ENCODE results near the gene JAZF1. TPM values are rescaled to one million over a fixed set of nuclear protein-coding genes. Genes with fewer than 3 reads are reported as not detected.
"Not testable (repeated sequence)": the region's sequence is repeated elsewhere in the genome, so short reads cannot be mapped to it uniquely, and the experiment has no call there.

The JAZF1 gene
- total RNA-seq, 2 donors from 2014 or later: 4.0 to 4.9 TPM

DNA sequence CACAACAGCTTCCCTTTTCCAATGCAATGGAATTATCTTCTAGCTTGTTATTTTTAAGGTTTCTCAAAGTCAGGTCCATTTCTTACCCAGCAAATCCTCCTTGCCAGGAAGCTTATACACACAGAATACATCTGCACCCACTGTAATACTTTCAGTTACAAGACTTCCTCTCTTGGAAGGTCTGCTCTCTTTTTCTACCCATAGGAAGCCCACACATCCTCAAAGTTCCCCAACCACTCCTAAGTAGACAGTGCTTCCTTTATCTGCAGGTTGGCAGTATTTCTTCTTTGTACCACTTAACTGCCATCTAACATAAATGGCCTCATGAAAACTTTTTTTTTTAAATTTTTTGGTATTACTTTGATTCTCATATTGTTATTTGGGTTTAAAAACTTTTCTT lies 285.0 kb downstream of the JAZF1 start:
- intact Hi-C loops (cut with DNase I): no loop called here
- no peak for ATAC-seq

DNA sequence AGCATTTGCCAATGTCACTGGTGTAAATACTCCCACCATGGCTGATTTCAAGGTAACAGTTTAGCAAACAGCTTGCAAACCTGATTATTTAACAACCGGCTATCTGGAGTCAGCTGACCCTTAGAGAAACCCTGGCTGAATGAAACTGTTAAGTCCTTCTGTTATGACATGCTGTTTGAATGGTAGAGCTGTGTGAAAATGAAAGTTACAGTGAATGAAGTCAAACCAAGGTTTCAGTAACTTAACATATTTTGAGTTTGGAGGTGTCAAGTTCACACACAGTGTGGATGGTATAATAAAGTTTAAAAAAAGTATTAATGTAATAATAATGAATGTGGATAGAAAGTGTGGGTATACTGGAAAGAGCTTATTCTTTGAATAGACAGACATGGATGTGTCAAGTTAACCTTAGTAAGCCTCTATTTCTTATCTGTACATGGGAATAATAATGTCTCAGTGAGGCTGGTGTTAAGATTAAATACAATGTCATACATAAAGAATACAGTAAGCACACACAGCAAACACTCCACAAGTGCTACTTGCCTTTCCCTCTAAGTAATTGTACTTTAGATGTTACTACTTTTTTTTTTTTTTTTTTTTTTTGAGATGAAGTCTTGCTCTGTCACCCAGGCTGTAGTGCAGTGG lies 290.3 kb downstream of the JAZF1 start:
- no peaks in the 10 kb centered on the region for H3K27me3 ChIP-seq
- H3K9me3 ChIP-seq: no peaks in the 10 kb centered on the region
- no peak overlapping the region for H3K4me3 ChIP-seq
- no peaks in the 10 kb centered on the region for H3K36me3 ChIP-seq (replicated peaks in 1 of 2; ENCODE audit: insufficient read depth in 1 of 2, low read depth in 2 of 2)
- no peak for DNase-seq
- intact Hi-C loops (cut with DNase I): no loop called here
- TF ChIP-seq POLR2A (IDR thresholded peaks at IDR 0.05): no peak
- TF ChIP-seq, protein P1, sequence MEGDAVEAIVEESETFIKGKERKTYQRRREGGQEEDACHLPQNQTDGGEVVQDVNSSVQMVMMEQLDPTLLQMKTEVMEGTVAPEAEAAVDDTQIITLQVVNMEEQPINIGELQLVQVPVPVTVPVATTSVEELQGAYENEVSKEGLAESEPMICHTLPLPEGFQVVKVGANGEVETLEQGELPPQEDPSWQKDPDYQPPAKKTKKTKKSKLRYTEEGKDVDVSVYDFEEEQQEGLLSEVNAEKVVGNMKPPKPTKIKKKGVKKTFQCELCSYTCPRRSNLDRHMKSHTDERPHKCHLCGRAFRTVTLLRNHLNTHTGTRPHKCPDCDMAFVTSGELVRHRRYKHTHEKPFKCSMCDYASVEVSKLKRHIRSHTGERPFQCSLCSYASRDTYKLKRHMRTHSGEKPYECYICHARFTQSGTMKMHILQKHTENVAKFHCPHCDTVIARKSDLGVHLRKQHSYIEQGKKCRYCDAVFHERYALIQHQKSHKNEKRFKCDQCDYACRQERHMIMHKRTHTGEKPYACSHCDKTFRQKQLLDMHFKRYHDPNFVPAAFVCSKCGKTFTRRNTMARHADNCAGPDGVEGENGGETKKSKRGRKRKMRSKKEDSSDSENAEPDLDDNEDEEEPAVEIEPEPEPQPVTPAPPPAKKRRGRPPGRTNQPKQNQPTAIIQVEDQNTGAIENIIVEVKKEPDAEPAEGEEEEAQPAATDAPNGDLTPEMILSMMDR (IDR thresholded peaks at IDR 0.05): no peak
- peak; percentile 35 for ATAC-seq
- no peak overlapping the region for H3K27ac ChIP-seq
- H3K4me1 ChIP-seq: peaks cover 7% of the 10 kb centered on the region
- WGBS, 2 donors: 17 to 41% methylated on average over 1 of the region's 1 CpG

More for the DNA sequence above, 285.0 kb downstream of the JAZF1 start:
- Histone ChIP-seq H3K9me3 (no peaks in the 10 kb centered on the region), H3K4me3 (no peak overlapping the region), H3K27ac (no peak overlapping the region), H3K27me3 (no peaks in the 10 kb centered on the region), H3K36me3 (replicated peaks in 1 of 2; ENCODE audit: insufficient read depth in 1 of 2, low read depth in 2 of 2) (no peaks in the 10 kb centered on the region), H3K4me1 (peaks cover 25% of the 10 kb centered on the region)
- DNase-seq: no peak
- TF ChIP-seq, protein P1 (IDR thresholded peaks at IDR 0.05): no peak
- no peak for TF ChIP-seq POLR2A (IDR thresholded peaks at IDR 0.05)

DNA sequence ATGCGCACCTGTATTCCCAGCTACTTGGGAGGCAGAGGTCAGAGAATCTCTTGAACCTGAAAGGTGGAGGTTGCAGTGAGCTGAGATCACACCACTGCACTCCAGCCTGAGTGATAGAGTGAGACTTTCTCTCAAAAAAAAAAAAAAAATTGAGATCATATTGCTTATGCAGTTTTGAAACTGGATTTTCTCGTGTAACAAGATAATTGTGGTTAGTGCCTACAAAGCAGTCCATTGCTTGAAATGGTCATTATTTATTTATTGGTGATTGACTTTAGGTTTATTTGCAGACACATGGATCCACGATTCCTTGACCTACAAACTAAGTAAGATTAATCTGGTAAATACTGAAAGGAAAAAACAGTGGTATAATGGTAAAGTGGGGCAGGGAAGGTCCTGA lies 290.8 kb downstream of the JAZF1 start:
- Histone ChIP-seq H3K4me1 (peaks cover 7% of the 10 kb centered on the region), H3K27me3 (no peaks in the 10 kb centered on the region), H3K27ac (no peak overlapping the region), H3K4me3 (no peak overlapping the region), H3K36me3 (replicated peaks in 1 of 2; ENCODE audit: insufficient read depth in 1 of 2, low read depth in 2 of 2) (no peaks in the 10 kb centered on the region), H3K9me3 (no peaks in the 10 kb centered on the region)
- ATAC-seq (no peak), DNase-seq (no peak)
- intact Hi-C loops (cut with DNase I): no loop called here
- no peak for TF ChIP-seq POLR2A (IDR thresholded peaks at IDR 0.05)
- TF ChIP-seq, protein P1 (IDR thresholded peaks at IDR 0.05): no peak
- 57 to 59% methylated on average over 3 of the region's 3 CpGs for WGBS, 2 donors

- WGBS, 2 donors: 94% methylated on average over 5 of the region's 5 CpGs
- ATAC-seq (no peak), DNase-seq (no peak)
- Histone ChIP-seq H3K9me3 (no peaks in the 10 kb centered on the region), H3K36me3 (replicated peaks in 1 of 2; ENCODE audit: insufficient read depth in 1 of 2, low read depth in 2 of 2) (no peaks in the 10 kb centered on the region), H3K27ac (no peak overlapping the region), H3K4me3 (no peak overlapping the region), H3K4me1 (peaks cover 11% of the 10 kb centered on the region), H3K27me3 (no peaks in the 10 kb centered on the region)
- intact Hi-C loops (cut with DNase I): no loop called here
- TF ChIP-seq POLR2A (IDR thresholded peaks at IDR 0.05): no peak
- TF ChIP-seq, protein P1 (IDR thresholded peaks at IDR 0.05): no peak
These were observed 291.9 kb downstream of the JAZF1 start for GRCh38 chr7:27888736-27889135.

- H3K27me3 ChIP-seq; H3K36me3 ChIP-seq (replicated peaks in 1 of 2; ENCODE audit: insufficient read depth in 1 of 2, low read depth in 2 of 2); H3K27ac ChIP-seq; intact Hi-C loops (cut with DNase I); H3K9me3 ChIP-seq; DNase-seq; H3K4me3 ChIP-seq; ATAC-seq: not testable (repeated sequence)
- WGBS, 2 donors: 88 to 95% methylated on average over 3 of the region's 3 CpGs
- peaks cover 16% of the 10 kb centered on the region for H3K4me1 ChIP-seq
These were observed 293.9 kb downstream of the JAZF1 start for GRCh38 chr7:27886710-27887109.
